HG02852 (cell line): ENCODE measurements around the gene PRKG1.
"Not testable (repeated sequence)": the region's sequence is repeated elsewhere in the genome, so short reads cannot be mapped to it uniquely, and the experiment has no call there.

ENCODE experiments used
- ATAC-seq: cut with Tn5 transposase; IDR thresholded peaks from one replicate; pipeline ENCODE4 v1.9.1; 2021; ENCODE audit warnings: mild to moderate bottlenecking, moderate library complexity; ENCODE audit not compliant: unreplicated experiment

PRKG1 gene

GRCh38 chr10:51260376-51260775 lies 186.1 kb downstream of the PRKG1 start:
- no peak for ATAC-seq

DNA sequence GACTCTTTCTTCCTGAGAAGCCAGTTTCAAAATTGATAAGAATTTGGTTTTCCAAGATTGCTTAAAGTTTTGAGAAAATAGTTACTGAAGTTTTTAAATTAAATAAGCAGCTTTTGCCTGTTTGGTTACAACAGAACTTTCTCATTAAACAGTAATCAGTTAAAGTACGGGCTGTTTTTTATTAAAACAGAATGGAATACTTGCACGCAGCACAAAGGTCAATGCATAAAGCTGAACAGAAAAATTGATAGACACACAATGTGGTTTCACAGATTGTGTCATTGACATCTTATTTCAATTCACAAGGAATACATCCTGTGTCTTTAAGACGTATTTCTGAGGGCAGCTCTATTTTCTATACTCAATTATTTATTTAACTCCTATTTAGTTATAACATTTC lies 192.2 kb downstream of the PRKG1 start:
- no peak for ATAC-seq

DNA sequence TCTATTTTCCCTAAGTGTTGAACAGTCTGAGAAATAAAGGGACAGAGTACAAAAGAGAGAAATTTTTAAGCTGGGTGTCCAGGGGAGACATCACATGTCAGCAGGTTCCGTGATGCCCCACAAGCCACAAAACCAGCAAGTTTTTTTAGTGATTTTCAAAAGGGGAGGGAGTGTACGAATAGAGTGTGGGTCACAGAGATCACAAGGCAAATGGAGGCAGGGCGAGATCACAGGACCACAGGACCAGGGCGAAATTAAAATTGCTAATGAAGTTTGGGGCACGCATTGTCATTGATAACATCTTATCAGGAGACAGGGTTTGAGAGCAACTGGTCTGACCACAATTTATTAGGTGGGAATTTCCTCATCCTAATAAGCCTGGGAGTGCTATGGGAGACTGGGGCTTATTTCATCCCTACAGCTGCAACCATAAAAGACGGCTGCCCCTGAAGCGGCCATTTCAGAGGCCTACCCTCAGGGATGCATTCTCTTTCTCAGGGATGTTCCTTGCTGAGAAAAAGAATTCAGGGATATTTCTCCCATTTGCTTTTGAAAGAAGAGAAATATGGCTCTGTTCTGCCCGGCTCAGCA lies 193.8 kb downstream of the PRKG1 start:
- ATAC-seq, result not testable (repeated sequence)

- ATAC-seq, result no peak
These were observed 195.5 kb downstream of the PRKG1 start for GRCh38 chr10:51269821-51270220.

DNA sequence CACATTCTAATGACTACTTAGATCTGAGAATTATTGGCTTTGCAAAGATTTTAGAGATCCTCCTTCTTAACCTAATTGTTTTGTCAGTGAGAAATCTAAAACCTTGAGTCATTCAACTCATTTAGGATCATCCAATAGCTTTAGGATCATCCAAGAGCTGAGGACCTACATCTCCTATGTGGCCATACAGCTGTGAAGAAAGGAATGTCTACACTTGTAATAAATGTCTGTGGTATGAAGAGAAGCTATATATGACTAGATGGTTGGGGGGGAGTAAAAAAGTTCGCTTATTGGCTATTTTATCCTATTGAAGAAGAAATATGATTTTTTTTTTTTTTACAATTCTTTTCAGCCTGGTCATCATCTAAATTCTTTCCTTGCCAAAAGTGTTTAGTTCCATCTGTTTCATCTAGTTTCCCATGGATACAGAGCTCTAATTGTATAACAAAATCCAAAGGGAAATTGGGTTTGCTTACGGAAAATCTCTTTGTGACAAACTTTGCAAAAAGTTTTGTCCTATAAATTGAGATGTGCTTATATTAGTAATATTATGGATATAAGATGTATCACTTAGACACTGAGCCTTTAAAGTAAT lies 196.7 kb downstream of the PRKG1 start:
- no peak for ATAC-seq

- ATAC-seq, result not testable (repeated sequence)
These were observed 197.8 kb downstream of the PRKG1 start for GRCh38 chr10:51272099-51272498.

DNA sequence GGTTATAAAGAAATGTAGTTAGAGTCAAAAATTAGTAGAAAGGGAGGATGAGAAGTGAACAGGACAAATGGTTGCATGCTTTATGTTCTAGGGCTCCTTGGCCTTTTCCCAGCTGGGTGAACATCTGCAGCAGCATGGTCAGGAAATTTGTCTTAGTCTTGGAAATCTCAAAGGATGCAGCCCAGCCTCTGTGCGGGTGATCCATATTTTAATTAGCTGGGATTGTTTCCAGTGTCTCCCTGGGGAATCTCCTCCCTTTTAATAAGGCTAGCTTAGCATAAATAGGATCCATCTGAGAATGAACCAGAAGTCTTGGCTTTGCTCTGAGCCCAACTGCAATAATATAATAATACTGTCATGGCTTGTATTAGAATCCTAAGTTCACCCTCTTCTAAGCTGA lies 198.3 kb downstream of the PRKG1 start:
- no peak for ATAC-seq

DNA sequence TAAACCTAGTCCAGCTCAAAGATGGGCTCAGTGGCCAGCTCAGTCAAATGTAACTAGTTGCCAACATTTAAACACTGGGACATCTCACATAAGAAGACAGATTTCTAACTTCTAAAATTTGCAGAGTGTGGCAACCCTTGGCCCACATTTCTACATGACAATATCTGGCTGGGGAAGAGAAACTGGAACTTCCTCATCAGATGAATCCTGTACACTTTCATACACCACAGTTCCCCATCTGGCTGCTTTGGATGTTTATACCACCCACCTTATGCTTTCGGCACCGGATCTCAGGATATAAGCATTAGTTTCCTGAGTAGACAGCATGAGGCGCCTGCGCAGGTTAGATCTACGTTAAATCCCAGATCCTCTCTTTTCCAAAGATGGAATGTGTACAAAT lies 199.3 kb downstream of the PRKG1 start:
- no peak for ATAC-seq

DNA sequence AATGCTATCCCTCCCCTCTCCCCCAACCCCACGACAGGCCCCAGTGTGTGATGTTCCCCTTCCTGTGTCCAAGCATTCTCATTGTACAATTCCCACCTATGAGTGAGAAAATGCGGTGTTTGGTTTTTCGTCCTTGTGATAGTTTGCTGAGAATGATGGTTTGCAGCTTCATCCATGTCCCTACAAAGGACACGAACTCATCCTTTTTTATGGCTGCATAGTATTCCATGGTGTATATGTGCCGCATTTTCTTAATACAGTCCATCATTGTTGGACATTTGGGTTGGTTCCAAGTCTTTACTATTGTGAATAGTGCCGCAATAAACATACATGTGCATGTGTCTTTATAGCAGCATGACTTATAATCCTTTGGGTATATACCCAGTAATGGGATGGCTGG lies 201.8 kb downstream of the PRKG1 start:
- not testable (repeated sequence) for ATAC-seq

GRCh38 chr10:51281387-51281786 lies 207.1 kb downstream of the PRKG1 start:
- ATAC-seq, result not testable (repeated sequence)

DNA sequence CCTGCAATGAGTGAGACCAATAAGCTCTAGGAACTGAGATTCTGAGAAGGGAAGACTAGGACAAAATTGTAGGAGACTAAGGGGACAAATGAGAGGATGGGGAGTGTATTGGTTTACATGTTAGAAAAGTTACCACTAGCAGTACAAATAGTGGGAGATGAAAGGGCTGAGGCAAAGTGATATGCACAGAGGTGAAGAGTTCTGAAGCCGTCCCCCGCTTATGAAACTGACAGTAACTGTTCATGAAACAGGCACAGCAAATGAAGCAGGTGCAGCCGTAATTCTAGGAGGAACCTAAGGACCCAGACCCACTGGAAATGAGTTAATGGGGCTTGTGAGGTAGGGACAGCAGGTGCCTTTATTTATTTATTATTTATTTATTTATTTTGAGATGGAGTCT lies 211.3 kb downstream of the PRKG1 start:
- ATAC-seq, result no peak

GRCh38 chr10:51288511-51288910 lies 214.2 kb downstream of the PRKG1 start:
- no peak for ATAC-seq

- ATAC-seq, result no peak
These were observed 215.2 kb downstream of the PRKG1 start for GRCh38 chr10:51289519-51289918.

DNA sequence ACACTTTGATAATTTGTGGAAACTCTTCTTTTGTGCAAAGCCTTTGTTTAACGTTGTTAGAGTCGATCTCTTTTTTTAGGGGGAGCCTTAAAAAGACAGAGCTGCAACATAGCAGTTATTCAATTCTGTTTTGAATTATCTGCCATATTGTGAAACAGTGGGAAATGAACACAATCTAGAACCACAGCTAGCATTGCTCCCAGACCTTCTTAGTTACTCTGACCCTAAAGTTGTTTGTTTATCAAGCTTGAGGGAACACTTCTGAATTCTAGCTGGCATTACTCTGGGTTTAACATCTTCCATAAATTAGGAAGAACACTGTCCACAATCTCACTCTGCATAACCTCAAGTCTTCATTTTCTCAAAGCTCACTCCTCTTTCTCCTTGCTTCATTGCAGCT lies 217.7 kb downstream of the PRKG1 start:
- no peak for ATAC-seq

DNA sequence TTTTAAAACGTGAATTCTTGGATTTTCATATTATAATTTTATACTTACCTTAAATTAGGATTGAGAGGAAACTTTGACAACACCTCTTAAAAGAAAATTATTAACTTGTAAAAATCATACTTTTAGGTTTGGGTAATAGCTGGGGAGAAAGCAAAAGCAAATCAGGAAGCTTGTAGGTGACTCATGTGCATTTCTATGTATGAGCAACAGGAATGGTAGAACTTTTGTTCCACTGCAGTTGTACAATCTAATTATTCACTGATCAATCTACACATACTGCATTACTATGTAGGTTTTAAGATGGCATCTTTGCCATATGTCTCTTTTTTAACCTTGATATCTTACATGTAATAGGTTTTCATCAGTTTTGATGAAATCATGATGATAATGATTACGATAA lies 223.2 kb downstream of the PRKG1 start:
- no peak for ATAC-seq

DNA sequence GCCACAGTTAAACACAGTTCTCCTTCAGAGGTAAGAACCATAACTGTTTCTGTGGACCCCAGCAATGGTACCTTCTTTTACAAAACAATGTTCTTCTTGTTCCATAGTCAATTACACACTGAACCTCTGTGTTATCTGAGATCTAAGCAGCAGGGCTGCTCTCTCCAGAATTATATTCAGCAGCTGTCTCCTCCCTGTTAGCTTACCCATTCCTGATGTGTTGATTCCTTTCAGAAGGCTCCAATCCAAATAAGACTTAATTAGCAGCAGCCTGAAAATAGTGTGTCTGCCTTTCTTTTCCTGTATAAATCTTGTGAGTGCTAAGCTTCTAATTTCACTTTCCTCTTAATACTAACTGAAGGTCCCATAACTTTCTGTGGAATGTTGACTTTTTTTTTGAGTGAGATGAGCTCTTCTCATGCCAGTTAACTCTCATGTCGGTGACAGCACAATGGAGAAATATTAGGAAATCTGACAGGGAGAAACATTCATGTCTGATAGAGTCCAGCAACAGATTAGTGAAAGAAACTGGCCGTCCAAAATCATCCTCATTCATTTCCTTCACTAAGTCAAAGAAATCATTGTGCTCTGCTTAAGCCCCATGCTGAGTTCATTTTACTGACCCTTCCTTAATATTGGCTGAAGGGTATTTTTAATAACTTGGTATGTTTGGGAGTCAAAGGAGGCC lies 226.5 kb downstream of the PRKG1 start:
- no peak for ATAC-seq

DNA sequence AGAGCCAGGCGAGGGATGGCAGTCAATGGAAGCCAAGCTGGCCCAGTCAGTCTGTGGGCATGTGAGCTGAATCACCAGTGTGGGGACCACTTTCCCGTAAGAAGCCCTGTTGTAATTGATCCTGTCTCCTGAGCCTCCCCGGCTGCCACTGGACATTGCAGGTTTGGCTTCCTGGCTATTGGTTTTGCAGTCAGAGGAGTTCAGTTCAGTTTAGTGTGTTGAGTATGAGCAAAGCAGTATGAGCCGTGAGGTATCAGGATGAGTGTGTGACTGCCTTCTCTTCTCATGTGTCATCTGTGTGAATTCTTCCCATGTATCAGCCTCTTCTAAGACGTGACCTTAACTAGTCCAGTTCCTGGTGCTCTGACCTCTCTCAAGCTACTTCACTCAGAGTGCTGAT lies 227.4 kb downstream of the PRKG1 start:
- ATAC-seq, result no peak

DNA sequence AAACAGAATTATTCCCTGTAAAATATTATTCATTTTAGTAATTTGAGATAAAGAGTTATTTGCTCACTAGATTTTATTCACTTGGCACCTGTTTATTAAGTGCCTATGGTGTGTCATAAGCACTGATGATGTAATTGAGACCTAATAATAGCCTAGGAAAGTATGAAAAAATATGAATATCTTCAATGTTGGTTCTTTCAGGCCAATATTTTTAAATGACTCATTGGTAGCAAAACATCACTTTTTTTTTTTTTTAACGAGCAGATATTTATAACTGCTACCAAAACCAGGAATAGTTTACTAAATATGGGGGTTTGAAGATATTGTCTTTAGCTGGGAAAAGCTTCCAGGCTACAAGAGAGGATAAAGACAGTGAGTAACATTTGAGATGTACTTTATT lies 228.0 kb downstream of the PRKG1 start:
- no peak for ATAC-seq

DNA sequence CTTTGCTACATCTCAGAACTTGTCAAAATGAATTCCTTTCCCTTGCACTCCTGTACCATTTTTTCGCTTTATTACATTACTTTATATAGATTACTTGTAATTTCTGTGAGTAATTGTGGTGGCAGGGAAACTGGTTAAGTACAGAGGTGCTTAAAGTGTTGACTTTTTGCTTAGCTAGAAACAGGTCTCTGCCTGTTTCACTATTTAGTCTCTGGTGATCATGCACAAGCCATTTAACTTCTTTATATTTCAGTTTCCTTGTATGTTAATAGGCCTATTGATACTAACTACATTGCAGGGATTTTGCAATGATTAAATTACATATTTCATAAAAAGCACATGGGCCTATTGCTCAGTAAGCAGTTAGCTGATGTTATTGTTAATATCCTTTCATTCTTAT lies 233.8 kb downstream of the PRKG1 start:
- ATAC-seq, result no peak

GRCh38 chr10:51311228-51311627 lies 236.9 kb downstream of the PRKG1 start:
- ATAC-seq, result no peak

GRCh38 chr10:51312817-51313216 lies 238.5 kb downstream of the PRKG1 start:
- ATAC-seq, result no peak

GRCh38 chr10:51313251-51313650 lies 239.0 kb downstream of the PRKG1 start:
- ATAC-seq, result no peak
